ENCODE results near the gene PXYLP1. TPM values are rescaled to one million over a fixed set of nuclear protein-coding genes. Genes with fewer than 3 reads are reported as not detected.

The PXYLP1 gene
- total RNA-seq, 1 experiment from 2014 or later, result 7.8 TPM

GRCh38 chr3:141275511-141275910 lies 43.9 kb downstream of the PXYLP1 start:
- Histone ChIP-seq H3K4me1 (replicated peaks; ENCODE audit: insufficient read depth) (peaks cover 77% of the 10 kb centered on the region), H3K27ac (peak overlapping the region; percentile 100), H3K79me2 (ENCODE audit: low read depth) (no peaks in the 10 kb centered on the region), H3K27me3 (ENCODE audit: insufficient read depth, low read depth) (no peaks in the 10 kb centered on the region), H3K36me3 (ENCODE audit: low read depth) (peaks cover 18% of the 10 kb centered on the region; the same call in 1 of the 2 replicates), H3F3A (ENCODE audit: insufficient read depth, low read depth) (peaks cover 46% of the 10 kb centered on the region), H3K9me2 (ENCODE audit: insufficient read depth) (no peaks in the 10 kb centered on the region), H3K4me3 (peak overlapping the region; percentile 37; the same call in 1 of the 2 replicates), H2AFZ (no peak overlapping the region), H3K4me2 (peak overlapping the region; percentile 73), H4K20me1 (ENCODE audit: insufficient read depth) (no peaks in the 10 kb centered on the region), H3K9me3 (ENCODE audit: insufficient read depth, low read depth) (no peaks in the 10 kb centered on the region)
- CTCF ChIA-PET, result interaction anchor here (1.1 kb wide), 1 partner anchor 27 kb away, joined by 4 read pairs; no protein-coding TSS in a partner anchor
- no peak for TF ChIP-seq CTCF (conservative IDR thresholded peaks at IDR 0.05)
- no peak for TF ChIP-seq EZH2 (IDR thresholded peaks at IDR 0.05; ENCODE audit: low read depth)
- POLR2A ChIA-PET (ENCODE audit: unreplicated experiment), result no interaction called here
- peak in 1 of 2 experiments; percentile 52 for DNase-seq
- no TSS peak for BruUV-seq (replicated peaks)
- intact Hi-C loops (cut with micrococcal nuclease; ENCODE audit: unreplicated experiment), result loop anchor here (1.0 kb wide), 1 partner anchor 44 kb away; the partner anchor contains the start of gene PXYLP1

DNA sequence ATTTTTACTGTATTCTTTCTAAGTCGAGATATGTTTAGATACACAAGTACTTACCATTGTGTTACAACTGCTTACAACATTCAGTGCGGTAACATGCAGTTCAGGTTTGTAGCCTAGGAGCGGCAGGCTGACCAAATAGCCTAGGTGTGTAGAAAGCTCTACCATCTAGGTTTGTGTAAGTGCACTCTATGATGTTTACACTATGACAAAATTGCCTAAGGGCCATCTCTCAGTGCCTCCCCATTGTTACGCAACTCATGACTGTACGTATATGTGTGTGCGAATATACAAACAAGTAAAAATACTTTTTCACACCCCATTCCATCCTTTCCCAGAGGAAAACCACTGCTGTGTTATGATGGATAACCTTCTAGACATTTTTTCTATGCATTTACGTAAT lies 44.3 kb downstream of the PXYLP1 start:
- intact Hi-C loops (cut with micrococcal nuclease; ENCODE audit: unreplicated experiment), result loop anchor here (1.0 kb wide), 1 partner anchor 45 kb away; the partner anchor contains the start of gene PXYLP1
- BruUV-seq (replicated peaks), result no TSS peak
- Histone ChIP-seq H3K9me3 (ENCODE audit: insufficient read depth, low read depth) (no peaks in the 10 kb centered on the region), H3K36me3 (ENCODE audit: low read depth) (peaks cover 15% of the 10 kb centered on the region; the same call in 1 of the 2 replicates), H3K4me1 (replicated peaks; ENCODE audit: insufficient read depth) (peaks cover 77% of the 10 kb centered on the region), H3K27ac (peak overlapping the region; percentile 100), H4K20me1 (ENCODE audit: insufficient read depth) (no peaks in the 10 kb centered on the region), H2AFZ (no peak overlapping the region), H3K27me3 (ENCODE audit: insufficient read depth, low read depth) (no peaks in the 10 kb centered on the region), H3K79me2 (ENCODE audit: low read depth) (no peaks in the 10 kb centered on the region), H3K4me2 (peak overlapping the region; percentile 73), H3K9me2 (ENCODE audit: insufficient read depth) (no peaks in the 10 kb centered on the region), H3F3A (ENCODE audit: insufficient read depth, low read depth) (peaks cover 46% of the 10 kb centered on the region), H3K4me3 (no peak overlapping the region)
- CTCF ChIA-PET, result no interaction called here
- POLR2A ChIA-PET (ENCODE audit: unreplicated experiment), result no interaction called here
- peak; percentile 38 to 99 for DNase-seq
- TF ChIP-seq CTCF (conservative IDR thresholded peaks at IDR 0.05) (peak; percentile 20; the same call in 1 of the 2 replicates), EZH2 (IDR thresholded peaks at IDR 0.05; ENCODE audit: low read depth) (no peak)

GRCh38 chr3:141276398-141276797 lies 44.8 kb downstream of the PXYLP1 start:
- CTCF ChIA-PET, result no interaction called here
- no peak for DNase-seq
- Histone ChIP-seq H3K4me2 (peak overlapping the region; percentile 47), H2AFZ (no peak overlapping the region), H3K4me3 (no peak overlapping the region), H3K4me1 (replicated peaks; ENCODE audit: insufficient read depth) (peaks cover 73% of the 10 kb centered on the region), H3K79me2 (ENCODE audit: low read depth) (no peaks in the 10 kb centered on the region), H3F3A (ENCODE audit: insufficient read depth, low read depth) (peaks cover 46% of the 10 kb centered on the region), H3K27me3 (ENCODE audit: insufficient read depth, low read depth) (no peaks in the 10 kb centered on the region), H3K27ac (peak overlapping the region; percentile 100), H3K36me3 (ENCODE audit: low read depth) (peaks cover 13% of the 10 kb centered on the region; the same call in 1 of the 2 replicates), H3K9me2 (ENCODE audit: insufficient read depth) (no peaks in the 10 kb centered on the region), H4K20me1 (ENCODE audit: insufficient read depth) (no peaks in the 10 kb centered on the region), H3K9me3 (ENCODE audit: insufficient read depth, low read depth) (no peaks in the 10 kb centered on the region)
- POLR2A ChIA-PET (ENCODE audit: unreplicated experiment), result no interaction called here
- TF ChIP-seq EZH2 (IDR thresholded peaks at IDR 0.05; ENCODE audit: low read depth) (no peak), CTCF (conservative IDR thresholded peaks at IDR 0.05) (no peak)
- BruUV-seq (replicated peaks), result no TSS peak
- intact Hi-C loops (cut with micrococcal nuclease; ENCODE audit: unreplicated experiment), result no loop called here
